HG03565 (cell line): ENCODE results near the gene ZFAND2A.
"Not testable (repeated sequence)": the region's sequence is repeated elsewhere in the genome, so short reads cannot be mapped to it uniquely, and the experiment has no call there.

ENCODE experiments used
- ATAC-seq: cut with Tn5 transposase; IDR thresholded peaks from one replicate; pipeline ENCODE4 v1.9.1; 2021; ENCODE audit warnings: mild to moderate bottlenecking, moderate library complexity; ENCODE audit not compliant: unreplicated experiment

ZFAND2A gene

GRCh38 chr7:1175967-1176851 is 16.2 kb upstream of the ZFAND2A start:
- ATAC-seq = no peak

- ATAC-seq = no peak
Measured at GRCh38 chr7:1175597-1175966, 15.6 kb upstream of the ZFAND2A start.

GRCh38 chr7:1174881-1175596 is 15.0 kb upstream of the ZFAND2A start:
- no peak for ATAC-seq

- ATAC-seq = no peak
Measured at GRCh38 chr7:1174002-1174401, 14.0 kb upstream of the ZFAND2A start.

- ATAC-seq = no peak
Measured at GRCh38 chr7:1172666-1173523, 12.9 kb upstream of the ZFAND2A start.

- ATAC-seq = not testable (repeated sequence)
Measured at GRCh38 chr7:1171516-1171915, 11.5 kb upstream of the ZFAND2A start.

- no peak for ATAC-seq
Measured at GRCh38 chr7:1170741-1171501, 10.9 kb upstream of the ZFAND2A start.

GRCh38 chr7:1169409-1170368 is 9.7 kb upstream of the ZFAND2A start:
- no peak for ATAC-seq

GRCh38 chr7:1168422-1168821 is 8.4 kb upstream of the ZFAND2A start:
- no peak for ATAC-seq

GRCh38 chr7:1164436-1164835 is 4.4 kb upstream of the ZFAND2A start:
- no peak for ATAC-seq

GRCh38 chr7:1163121-1163520 is 3.1 kb upstream of the ZFAND2A start:
- no peak for ATAC-seq

GRCh38 chr7:1160670-1161021 is 650 bp upstream of the ZFAND2A start:
- ATAC-seq = no peak

- not testable (repeated sequence) for ATAC-seq
Measured at GRCh38 chr7:1159231-1159630, 765 bp downstream of the ZFAND2A start.

GRCh38 chr7:1158203-1159126 is 1.5 kb downstream of the ZFAND2A start:
- no peak for ATAC-seq

GRCh38 chr7:1156782-1157535 is 3.0 kb downstream of the ZFAND2A start:
- ATAC-seq = no peak

GRCh38 chr7:1155818-1156781 is 3.9 kb downstream of the ZFAND2A start:
- not testable (repeated sequence) for ATAC-seq
